Lower lobe of right lung (tissue), 2 donors: ENCODE measurements around the gene THTPA. TPM values are rescaled to one million over a fixed set of nuclear protein-coding genes. Genes with fewer than 3 reads are reported as not detected.
A peak's percentile ranks its signal among the peaks of the same experiment; 100 is the strongest.

Source experiments
- ATAC-seq, 2 donors: fragments of 200-7000 bp; cut with Tn5 transposase; one replicate each; pipeline ENCODE4 v1.9.1; 2020 to 2022; ENCODE audit warnings: mild to moderate bottlenecking in 2 of 2, moderate library complexity in 2 of 2
- DNase-seq: peaks from one replicate; pipeline ENCODE4 v3.0.0-alpha.2; 2020
- H3K27ac ChIP-seq: fragments of 200-600 bp; one replicate; pipeline ENCODE4 v1.8.0; 2022
- H3K27me3 ChIP-seq: fragments of 200-600 bp; one replicate; pipeline ENCODE4 v1.8.0; 2022; ENCODE audit warnings: low read depth
- H3K36me3 ChIP-seq: fragments of 200-600 bp; one replicate; pipeline ENCODE4 v1.8.0; 2022; ENCODE audit warnings: mild to moderate bottlenecking
- H3K4me1 ChIP-seq: fragments of 200-600 bp; one replicate; pipeline ENCODE4 v1.8.0; 2022
- H3K4me3 ChIP-seq: fragments of 200-600 bp; one replicate; pipeline ENCODE4 v1.8.0; 2022; ENCODE audit warnings: mild to moderate bottlenecking
- H3K9me3 ChIP-seq: fragments of 200-600 bp; one replicate; pipeline ENCODE4 v1.8.0; 2022
- CTCF ChIP-seq: fragments of 200-600 bp; IDR thresholded peaks from one replicate; pipeline ENCODE4 v1.8.0; 2022; ENCODE audit warnings: antibody characterized with exemption, mild to moderate bottlenecking
- intact Hi-C: fragments of 100-400 bp; cut with DNase I; formaldehyde crosslinking; loops from one replicate; pipeline ENCODE4 v1.11.0; 2022
- total RNA-seq: library from RNA; stranded (reverse); fragmentation: NEBNext Ultra II Directional; extraction: Animal tissue kit (Norgen Biotek cat#: 25700); gene quantifications from one replicate; pipeline ENCODE4 v1.2.1, GENCODE V29; 2021
- donor health status: DM: no; HTN: yes; CAD: no; lungs with severe emphysema.

The THTPA gene
- total RNA-seq, 1 donor from 2014 or later, result 19.1 TPM

- Histone ChIP-seq H3K4me1 (peaks cover 28% of the 10 kb centered on the region), H3K36me3 (peaks cover 23% of the 10 kb centered on the region), H3K27ac (no peak overlapping the region), H3K27me3 (no peaks in the 10 kb centered on the region), H3K9me3 (no peaks in the 10 kb centered on the region), H3K4me3 (no peak overlapping the region)
- peak; percentile 29 for TF ChIP-seq CTCF
- ATAC-seq (no peak), DNase-seq (no peak)
- intact Hi-C loops, result loop anchor here (10.0 kb wide), 1 partner anchor 94 kb away; no protein-coding TSS in a partner anchor
These were observed 12.7 kb downstream of the THTPA start for GRCh38 chr14:23568600-23569331.

GRCh38 chr14:23569443-23570151 lies 13.5 kb downstream of the THTPA start:
- H3K36me3 ChIP-seq, result peaks cover 15% of the 10 kb centered on the region
- intact Hi-C loops, result loop anchor here (10.0 kb wide), 1 partner anchor 95 kb away; no protein-coding TSS in a partner anchor
- H3K9me3 ChIP-seq, result no peaks in the 10 kb centered on the region
- DNase-seq, result no peak
- TF ChIP-seq CTCF, result no peak
- ATAC-seq, result no peak
- H3K4me3 ChIP-seq, result no peak overlapping the region
- peaks cover 3% of the 10 kb centered on the region for H3K27me3 ChIP-seq
- H3K4me1 ChIP-seq, result peaks cover 28% of the 10 kb centered on the region
- no peak overlapping the region for H3K27ac ChIP-seq

GRCh38 chr14:23570806-23571483 lies 14.9 kb downstream of the THTPA start:
- no peak overlapping the region for H3K4me3 ChIP-seq
- no peaks in the 10 kb centered on the region for H3K9me3 ChIP-seq
- peaks cover 28% of the 10 kb centered on the region for H3K4me1 ChIP-seq
- intact Hi-C loops, result no loop called here
- ATAC-seq (no peak), DNase-seq (no peak)
- H3K27me3 ChIP-seq, result peaks cover 17% of the 10 kb centered on the region
- H3K27ac ChIP-seq, result no peak overlapping the region
- H3K36me3 ChIP-seq, result peaks cover 1% of the 10 kb centered on the region
- no peak for TF ChIP-seq CTCF

GRCh38 chr14:23571701-23572523 lies 15.8 kb downstream of the THTPA start:
- DNase-seq, result no peak
- TF ChIP-seq CTCF, result no peak

GRCh38 chr14:23572524-23572828 lies 16.4 kb downstream of the THTPA start:
- no peak overlapping the region for H3K4me3 ChIP-seq
- peaks cover 32% of the 10 kb centered on the region for H3K27me3 ChIP-seq
- intact Hi-C loops, result no loop called here
- H3K27ac ChIP-seq, result peak overlapping the region; percentile 46
- H3K9me3 ChIP-seq, result no peaks in the 10 kb centered on the region
- ATAC-seq (no peak), DNase-seq (no peak)
- no peaks in the 10 kb centered on the region for H3K36me3 ChIP-seq
- no peak for TF ChIP-seq CTCF
- peaks cover 35% of the 10 kb centered on the region for H3K4me1 ChIP-seq

More at GRCh38 chr14:23571701-23572523, 15.8 kb downstream of the THTPA start:
- H3K27ac ChIP-seq, result peak overlapping the region; percentile 46
- H3K9me3 ChIP-seq, result no peaks in the 10 kb centered on the region
- H3K36me3 ChIP-seq, result no peaks in the 10 kb centered on the region
- no peak for ATAC-seq
- peaks cover 26% of the 10 kb centered on the region for H3K27me3 ChIP-seq
- no peak overlapping the region for H3K4me3 ChIP-seq
- intact Hi-C loops, result no loop called here
- peaks cover 30% of the 10 kb centered on the region for H3K4me1 ChIP-seq
